G401.6 (cell line): ENCODE results near the gene B3GNT7.
"Not testable (repeated sequence)": the region's sequence is repeated elsewhere in the genome, so short reads cannot be mapped to it uniquely, and the experiment has no call there.

Experiments used
- FAIRE-seq: peaks from 2 replicates; lab custom pipeline; 2012; peaks lifted over from hg19 to GRCh38; lab: Jason Lieb, UNC

Gene B3GNT7

GRCh38 chr2:231403421-231404182, 8.1 kb downstream of the B3GNT7 start:
- FAIRE-seq: not testable (repeated sequence)

GRCh38 chr2:231404183-231404578, 8.7 kb downstream of the B3GNT7 start:
- not testable (repeated sequence) for FAIRE-seq

- not testable (repeated sequence) for FAIRE-seq
Measured at GRCh38 chr2:231405601-231406367, 10.3 kb downstream of the B3GNT7 start.

- not testable (repeated sequence) for FAIRE-seq
Measured at GRCh38 chr2:231407686-231408085, 12.2 kb downstream of the B3GNT7 start.

- FAIRE-seq: not testable (repeated sequence)
Measured at GRCh38 chr2:231408304-231408703, 12.8 kb downstream of the B3GNT7 start.

- FAIRE-seq: no peak
Measured at GRCh38 chr2:231409776-231410175, 14.3 kb downstream of the B3GNT7 start.

- no peak for FAIRE-seq
Measured at GRCh38 chr2:231410293-231411004, 14.9 kb downstream of the B3GNT7 start.

- FAIRE-seq: no peak
Measured at GRCh38 chr2:231411237-231411636, 15.7 kb downstream of the B3GNT7 start.

- FAIRE-seq: no peak
Measured at GRCh38 chr2:231411831-231412617, 16.5 kb downstream of the B3GNT7 start.

GRCh38 chr2:231412618-231412963, 17.1 kb downstream of the B3GNT7 start:
- no peak for FAIRE-seq

GRCh38 chr2:231413456-231413855, 17.9 kb downstream of the B3GNT7 start:
- FAIRE-seq: no peak

GRCh38 chr2:231413921-231414476, 18.5 kb downstream of the B3GNT7 start:
- FAIRE-seq: no peak

GRCh38 chr2:231415029-231415428, 19.5 kb downstream of the B3GNT7 start:
- FAIRE-seq: no peak

GRCh38 chr2:231418820-231419640, 23.5 kb downstream of the B3GNT7 start:
- FAIRE-seq: no peak

- no peak for FAIRE-seq
Measured at GRCh38 chr2:231421051-231421580, 25.6 kb downstream of the B3GNT7 start.

- no peak for FAIRE-seq
Measured at GRCh38 chr2:231422056-231422455, 26.5 kb downstream of the B3GNT7 start.

GRCh38 chr2:231423176-231423575, 27.7 kb downstream of the B3GNT7 start:
- FAIRE-seq: no peak

- FAIRE-seq: no peak
Measured at GRCh38 chr2:231425291-231425810, 29.8 kb downstream of the B3GNT7 start.

GRCh38 chr2:231425811-231426703, 30.5 kb downstream of the B3GNT7 start:
- FAIRE-seq: no peak
